Ascending aorta (tissue), 2 donors: Measurements from ENCODE around the gene PSMA1. TPM values are rescaled to one million over a fixed set of nuclear protein-coding genes. Genes with fewer than 3 reads are reported as not detected.

Source experiments
- DNase-seq, 2 donors: peaks; one replicate each; pipeline ENCODE4 v3.0.0-alpha.2; 2019; ENCODE audit warnings: low spot score in 2 of 2
- H3K27ac ChIP-seq, 2 donors: fragments of 200-600 bp; sonication (generic); one replicate each; pipeline ENCODE4 v1.5.1; 2016 to 2017; ENCODE audit warnings: mild to moderate bottlenecking in 1 of 2
- H3K27me3 ChIP-seq: fragments of 200-600 bp; sonication (generic); one replicate; pipeline ENCODE4 v1.5.1; 2017
- H3K36me3 ChIP-seq, 2 donors: fragments of 200-600 bp; sonication (generic); one replicate each; pipeline ENCODE4 v1.5.1; 2016
- H3K4me1 ChIP-seq, 2 donors: fragments of 200-600 bp; sonication (generic); one replicate each; pipeline ENCODE4 v1.5.1; 2016 to 2017; ENCODE audit warnings: mild to moderate bottlenecking in 1 of 2
- H3K4me3 ChIP-seq, 2 donors: fragments of 200-600 bp; sonication (generic); one replicate each; pipeline ENCODE4 v1.5.1; 2016 to 2017; ENCODE audit warnings: mild to moderate bottlenecking in 1 of 2
- H3K9me3 ChIP-seq, 2 donors: fragments of 200-600 bp; sonication (generic); one replicate each; pipeline ENCODE4 v1.5.1; 2016
- CTCF ChIP-seq, 3 experiments: fragments of 200-600 bp in 2 of 3; fragments of 450-650 bp in 1 of 3; sonication (generic) in 2 of 3; IDR thresholded peaks; one replicate each; pipeline ENCODE4 v1.5.1; 2016 to 2019; ENCODE audit warnings: antibody characterized with exemption in 3 of 3, mild to moderate bottlenecking in 1 of 3, moderate library complexity in 1 of 3
- intact Hi-C: fragments of 100-400 bp; cut with DNase I; formaldehyde crosslinking; loops from one replicate; pipeline ENCODE4 v1.15.1; 2023
- total RNA-seq: library from RNA; depleted of rRNA; stranded (reverse); fragments of >200 nt; gene quantifications from one replicate; pipeline ENCODE4 v1.1.0, GENCODE V29; 2016

The PSMA1 gene
- total RNA-seq, 1 donor from 2014 or later, result 42.5 TPM

- Histone ChIP-seq H3K4me1 (no peaks in the 10 kb centered on the region), H3K27ac (no peak overlapping the region), H3K9me3 (no peaks in the 10 kb centered on the region), H3K27me3 (no peaks in the 10 kb centered on the region), H3K36me3 (peaks cover 69 to 78% of the 10 kb centered on the region in 2 donors), H3K4me3 (no peak overlapping the region)
- no peak for TF ChIP-seq CTCF (IDR thresholded peaks at IDR 0.05)
- DNase-seq, result no peak
- intact Hi-C loops, result no loop called here
Observed at GRCh38 chr11:14460147-14460546, 60.0 kb downstream of the PSMA1 start.

GRCh38 chr11:14458377-14458776 is 61.8 kb downstream of the PSMA1 start:
- Histone ChIP-seq H3K4me3 (no peak overlapping the region), H3K9me3 (no peaks in the 10 kb centered on the region), H3K36me3 (peaks cover 51 to 60% of the 10 kb centered on the region in 2 donors), H3K4me1 (no peaks in the 10 kb centered on the region), H3K27ac (no peak overlapping the region), H3K27me3 (no peaks in the 10 kb centered on the region)
- intact Hi-C loops, result loop anchor here (5.0 kb wide), 1 partner anchor 41 kb away; no protein-coding TSS in a partner anchor
- no peak for DNase-seq
- no peak for TF ChIP-seq CTCF (IDR thresholded peaks at IDR 0.05)

- no peak for DNase-seq
- Histone ChIP-seq H3K36me3 (peaks cover 29 to 36% of the 10 kb centered on the region in 2 donors), H3K27ac (peak overlapping the region in 1 of 2 donors; percentile 47)
Observed at GRCh38 chr11:14455648-14456430, 64.3 kb downstream of the PSMA1 start.

More at GRCh38 chr11:14455648-14456430, 64.3 kb downstream of the PSMA1 start:
- Histone ChIP-seq H3K4me1 (no peaks in the 10 kb centered on the region), H3K9me3 (no peaks in the 10 kb centered on the region), H3K4me3 (no peak overlapping the region), H3K27me3 (no peaks in the 10 kb centered on the region)
- intact Hi-C loops, result loop anchor here (1.0 to 5.0 kb wide), 3 partner anchors 39 to 156 kb away; partner anchors contain the start of gene RRAS2
- no peak for TF ChIP-seq CTCF (IDR thresholded peaks at IDR 0.05)

Other genes starting within 250 kb of the PSMA1 start
- 28.1 TPM for gene RRAS2, start 161.2 kb downstream of the PSMA1 start, total RNA-seq
- gene COPB1, start 20.6 kb downstream of the PSMA1 start, total RNA-seq, result 29.8 TPM
- 5.1 TPM for gene PDE3B, start 123.4 kb upstream of the PSMA1 start, total RNA-seq